B cell (primary cell): ENCODE data around the gene HP1BP3. TPM values are rescaled to one million over a fixed set of nuclear protein-coding genes. Genes with fewer than 3 reads are reported as not detected.

Experiments
- ATAC-seq: fragments of 200-7000 bp; cut with Tn5 transposase; one replicate; pipeline ENCODE4 v1.10.0; 2021; ENCODE audit warnings: low read depth, mild to moderate bottlenecking, moderate number of reproducible peaks, moderate library complexity
- CTCF ChIA-PET: fragments of 350-600 bp; sonication (Branson Sonifier 250); formaldehyde crosslinking; loops from one replicate; lab custom pipeline; 2021; ENCODE audit warnings: antibody characterized with exemption, inconsistent platforms; lab: Charles Lee
- POLR2A ChIA-PET: fragments of 350-600 bp; sonication (Branson Sonifier 250); formaldehyde crosslinking; loops from one replicate; lab custom pipeline; 2021; ENCODE audit warnings: antibody characterized with exemption; lab: Charles Lee
- DNase-seq: peaks from one replicate; pipeline ENCODE4 v3.0.0; 2013
- H2AFZ ChIP-seq: 2 replicates; pipeline ENCODE4 v1.6.1; 2012; ENCODE audit warnings: mild to moderate bottlenecking, low read depth, low read length; ENCODE audit not compliant: insufficient read depth, poor library complexity, severe bottlenecking
- H3K27ac ChIP-seq, 2 donors: 1 replicate in 1 of 2; 2 replicates in 1 of 2; pipeline ENCODE4 v1.5.1; 2012 to 2013; ENCODE audit warnings: low read length in 2 of 2, mild to moderate bottlenecking in 2 of 2, moderate library complexity in 1 of 2
- H3K27me3 ChIP-seq, 4 experiments: fragments of 200-600 bp in 1 of 4; sonication (generic) in 1 of 4; replicated peaks in 1 of 4; 1 replicate in 2 of 4; 2 replicates in 2 of 4; pipeline versions ENCODE4 v1.6.1 to v1.7.0; 2013 to 2016; ENCODE audit warnings: low read length in 3 of 4, mild to moderate bottlenecking in 2 of 4, mixed read lengths in 1 of 4, moderate library complexity in 1 of 4; ENCODE audit not compliant: insufficient read depth in 4 of 4, control insufficient read depth in 3 of 4; ENCODE audit errors: control extremely low read depth in 1 of 4
- H3K36me3 ChIP-seq, 2 experiments: replicated peaks in 1 of 2; 1 replicate in 1 of 2; 2 replicates in 1 of 2; pipeline versions ENCODE4 v1.6.1 to v1.7.1; 2013; ENCODE audit warnings: low read length in 1 of 2; ENCODE audit not compliant: insufficient read depth in 2 of 2, control insufficient read depth in 1 of 2; ENCODE audit errors: control extremely low read depth in 1 of 2, extremely low read depth in 1 of 2
- H3K4me1 ChIP-seq, 2 donors: fragments of 200-600 bp in 1 of 2; sonication (generic) in 1 of 2; 1 replicate in 1 of 2; 2 replicates in 1 of 2; pipeline versions ENCODE4 v1.5.1 to v1.6.1; 2013 to 2017; ENCODE audit warnings: low read length in 2 of 2; ENCODE audit not compliant: control insufficient read depth in 2 of 2, insufficient read depth in 2 of 2
- H3K4me2 ChIP-seq: replicated peaks from 2 replicates; pipeline ENCODE3; 2012; ENCODE audit warnings: mild to moderate bottlenecking, low read depth, low read length; ENCODE audit not compliant: poor library complexity, severe bottlenecking
- H3K4me3 ChIP-seq, 5 experiments: fragments of 200-600 bp in 1 of 5; sonication (generic) in 1 of 5; 1 replicate in 3 of 5; 2 replicates in 2 of 5; pipeline versions ENCODE4 v1.5.1 to v1.7.0; 2011 to 2016; ENCODE audit warnings: low read length in 4 of 5, mild to moderate bottlenecking in 4 of 5, low read depth in 2 of 5, control low read depth in 1 of 5, moderate library complexity in 1 of 5; ENCODE audit not compliant: insufficient read depth in 1 of 5; ENCODE audit errors: control extremely low read depth in 1 of 5, extremely low read depth in 1 of 5
- H3K79me2 ChIP-seq: fragments of 200-600 bp; sonication (generic); one replicate; pipeline ENCODE4 v1.6.0; 2016; ENCODE audit warnings: low read length; ENCODE audit not compliant: control insufficient read depth, insufficient read depth
- H3K9ac ChIP-seq: fragments of 200-600 bp; sonication (generic); 2 replicates; pipeline ENCODE4 v1.6.1; 2017; ENCODE audit warnings: mild to moderate bottlenecking, low read length, moderate library complexity
- H3K9me3 ChIP-seq, 3 donors: one replicate each; pipeline versions ENCODE4 v1.6.1 to v1.7.1; 2013; ENCODE audit warnings: low read length in 2 of 3; ENCODE audit not compliant: control insufficient read depth in 2 of 3, insufficient read depth in 1 of 3; ENCODE audit errors: control extremely low read depth in 1 of 3
- H4K20me1 ChIP-seq: 2 replicates; pipeline ENCODE4 v1.6.0; 2012; ENCODE audit warnings: mild to moderate bottlenecking, low read length; ENCODE audit not compliant: insufficient read depth, control insufficient read depth, poor library complexity, severe bottlenecking
- H3K27ac Mint-ChIP-seq: one replicate; pipeline ENCODE4 v1.8.0; 2021; ENCODE audit warnings: mixed read lengths
- H3K27me3 Mint-ChIP-seq: one replicate; pipeline ENCODE4 v1.8.0; 2021; ENCODE audit warnings: mixed read lengths
- H3K4me1 Mint-ChIP-seq: one replicate; pipeline ENCODE4 v1.8.0; 2021; ENCODE audit warnings: mixed read lengths
- H3K4me3 Mint-ChIP-seq: one replicate; pipeline ENCODE4 v1.8.0; 2021; ENCODE audit warnings: mixed read lengths
- H3K9me3 Mint-ChIP-seq: one replicate; pipeline ENCODE4 v1.8.0; 2022; ENCODE audit warnings: mixed read lengths; ENCODE audit not compliant: insufficient read depth
- EZH2 ChIP-seq: IDR thresholded peaks from 2 replicates; pipeline ENCODE4 v1.6.1; 2012; ENCODE audit warnings: borderline replicate concordance, low read depth, mild to moderate bottlenecking, moderate library complexity, low read length; ENCODE audit not compliant: insufficient read depth, poor library complexity, severe bottlenecking
- WGBS: methylation state at CpG from one replicate; pipeline ENCODE4 v1.1.5; 2013; ENCODE audit warnings: missing lambda C conversion rate; ENCODE audit not compliant: insufficient coverage; 5-methylcytosine and 5-hydroxymethylcytosine counted together
- intact Hi-C: fragments of 100-400 bp; cut with micrococcal nuclease; formaldehyde crosslinking; loops from one replicate; pipeline ENCODE4 v1.10.0; 2022
- polyA plus RNA-seq: library from polyadenylated mRNA; depleted of rRNA; stranded (reverse); fragments of >200 nt; gene quantifications from 2 replicates; pipeline ENCODE4 v1.2.3, GENCODE V29; 2012
- total RNA-seq, 2 donors: library from RNA; stranded (reverse); fragments of 120-200 nt in 1 of 2; gene quantifications; 1 replicate in 1 of 2; 2 replicates in 1 of 2; pipeline versions ENCODE4 v1.2.3 to v1.2.4, GENCODE V29; 2013 to 2022
- TF ChIP-seq, protein P1 (sequence below): fragments of 200-600 bp; IDR thresholded peaks from one replicate; pipeline ENCODE4 v1.8.0; 2022; ENCODE audit warnings: antibody characterized with exemption, mild to moderate bottlenecking

HP1BP3 gene
- total and polyA plus RNA-seq, 2 donors (not counting 1 experiment from before 2014, with no cell fraction given) = 147 to 303 TPM

DNA sequence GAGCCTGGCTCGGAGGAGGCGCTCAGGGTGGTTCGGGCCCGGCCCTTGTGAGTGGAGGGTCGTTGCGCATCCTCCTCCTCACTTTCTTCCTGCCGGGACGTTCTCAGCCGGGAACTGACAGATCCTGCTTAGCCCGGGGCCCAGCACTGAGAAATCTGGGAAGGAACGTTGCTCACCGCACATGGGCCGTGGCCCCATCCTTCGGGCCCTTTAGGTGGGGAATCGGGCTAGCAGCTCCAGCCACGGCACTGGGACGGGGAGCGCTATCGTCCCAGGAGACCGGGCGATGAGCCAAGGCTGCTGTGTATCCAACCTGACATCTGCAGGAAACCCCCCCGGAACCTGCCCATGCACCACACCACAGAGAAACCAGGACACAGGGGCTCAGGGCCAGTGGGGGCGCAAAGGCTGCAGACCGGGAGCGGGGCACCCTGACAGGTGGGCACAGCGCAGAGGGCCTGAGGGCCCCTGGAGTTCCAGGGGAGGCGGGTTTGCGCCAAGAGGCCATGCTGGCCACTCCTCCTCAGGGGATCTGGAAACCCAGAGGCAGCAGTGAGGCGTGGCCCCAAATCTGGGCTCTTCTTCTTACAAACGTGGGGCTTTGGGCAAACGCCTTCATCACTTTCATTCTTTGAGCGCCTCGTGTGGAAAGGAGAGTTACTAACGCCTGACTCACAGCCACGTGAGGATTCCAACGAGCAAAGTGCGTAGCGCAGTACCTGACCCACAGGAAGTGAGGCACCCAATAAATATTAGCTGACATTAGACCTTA lies 54.3 kb downstream of the HP1BP3 start, which contains the start of gene SH2D5:
SH2D5 (minus strand) TSS at position 116 of the 772 bp plus-strand sequence. CDS start 4,659 bp downstream, outside the sequence.
- no peaks in the 10 kb centered on the region for H4K20me1 ChIP-seq
- Mint-ChIP-seq H3K4me1 (peaks cover 19% of the 10 kb centered on the region), H3K27me3 (peaks cover 13% of the 10 kb centered on the region), H3K27ac (peak within 1 kb of the TSS; percentile 86), H3K4me3 (peak within 1 kb of the TSS; percentile 94), H3K9me3 (no peaks in the 10 kb centered on the region)
- 2% methylated on average over 37 of the region's 38 CpGs for WGBS
- H3K4me2 ChIP-seq = peak within 1 kb of the TSS; percentile 100
- H3K4me3 ChIP-seq = peak within 1 kb of the TSS; percentile 22 to 70 (median 60)
- peak within 1 kb of the TSS; percentile 55 for H2AFZ ChIP-seq
- DNase-seq (peak; percentile 84), ATAC-seq (peak; percentile 70)
- H3K36me3 ChIP-seq = peaks cover 0 to 5% of the 10 kb centered on the region in 2 experiments
- intact Hi-C loops = loop anchor here (1.0 to 2.0 kb wide), 3 partner anchors 36 to 71 kb away; partner anchors contain the start of genes DDOST and HP1BP3
- CTCF ChIA-PET = interaction anchor here (1.8 to 2.0 kb wide), 3 partner anchors 36 to 463 kb away, joined by 7 to 9 read pairs (median 8); no protein-coding TSS in a partner anchor
- POLR2A ChIA-PET = interaction anchor here (1.6 kb wide), 1 partner anchor 54 kb away, joined by 5 read pairs; the partner anchor contains the start of gene HP1BP3
- peaks cover 0 to 4% (median 0%) of the 10 kb centered on the region in 3 donors for H3K9me3 ChIP-seq
- peak within 1 kb of the TSS; percentile 79 for H3K9ac ChIP-seq
- no peak within 1 kb of the TSS for H3K27ac ChIP-seq
- H3K27me3 ChIP-seq = peaks cover 0 to 35% (median 13%) of the 10 kb centered on the region in 4 experiments
- TF ChIP-seq EZH2 = no peak
- TF ChIP-seq, protein P1, sequence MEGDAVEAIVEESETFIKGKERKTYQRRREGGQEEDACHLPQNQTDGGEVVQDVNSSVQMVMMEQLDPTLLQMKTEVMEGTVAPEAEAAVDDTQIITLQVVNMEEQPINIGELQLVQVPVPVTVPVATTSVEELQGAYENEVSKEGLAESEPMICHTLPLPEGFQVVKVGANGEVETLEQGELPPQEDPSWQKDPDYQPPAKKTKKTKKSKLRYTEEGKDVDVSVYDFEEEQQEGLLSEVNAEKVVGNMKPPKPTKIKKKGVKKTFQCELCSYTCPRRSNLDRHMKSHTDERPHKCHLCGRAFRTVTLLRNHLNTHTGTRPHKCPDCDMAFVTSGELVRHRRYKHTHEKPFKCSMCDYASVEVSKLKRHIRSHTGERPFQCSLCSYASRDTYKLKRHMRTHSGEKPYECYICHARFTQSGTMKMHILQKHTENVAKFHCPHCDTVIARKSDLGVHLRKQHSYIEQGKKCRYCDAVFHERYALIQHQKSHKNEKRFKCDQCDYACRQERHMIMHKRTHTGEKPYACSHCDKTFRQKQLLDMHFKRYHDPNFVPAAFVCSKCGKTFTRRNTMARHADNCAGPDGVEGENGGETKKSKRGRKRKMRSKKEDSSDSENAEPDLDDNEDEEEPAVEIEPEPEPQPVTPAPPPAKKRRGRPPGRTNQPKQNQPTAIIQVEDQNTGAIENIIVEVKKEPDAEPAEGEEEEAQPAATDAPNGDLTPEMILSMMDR = peak; percentile 62
- H3K79me2 ChIP-seq = no peaks in the 10 kb centered on the region
- H3K4me1 ChIP-seq = peaks cover 27 to 30% of the 10 kb centered on the region in 2 donors
